Activated CD4-positive, alpha-beta T cell treated with anti-CD3 and anti-CD28 coated beads for 24 hours (primary cell): ENCODE measurements around the gene SLC46A1.

Source experiments
- DNase-seq, 2 donors: peaks; one replicate each; pipeline ENCODE4 v3.0.0-alpha.2; 2020; ENCODE audit warnings: low read depth in 2 of 2

Gene SLC46A1

GRCh38 chr17:28404007-28404406 lies 2.0 kb downstream of the SLC46A1 start:
- DNase-seq = no peak

- DNase-seq = no peak
Observed at GRCh38 chr17:28402844-28403243, 3.2 kb downstream of the SLC46A1 start.

- DNase-seq = no peak
Observed at GRCh38 chr17:28402224-28402630, 3.8 kb downstream of the SLC46A1 start.

- DNase-seq = no peak
Observed at GRCh38 chr17:28399808-28400207, 6.2 kb downstream of the SLC46A1 start.

- no peak for DNase-seq
Observed at GRCh38 chr17:28398280-28398981, 7.6 kb downstream of the SLC46A1 start.

GRCh38 chr17:28397687-28398279 lies 8.2 kb downstream of the SLC46A1 start:
- no peak for DNase-seq

- no peak for DNase-seq
Observed at GRCh38 chr17:28397275-28397674, 8.7 kb downstream of the SLC46A1 start.

- DNase-seq = no peak
Observed at GRCh38 chr17:28396635-28397239, 9.3 kb downstream of the SLC46A1 start.

- DNase-seq = no peak
Observed at GRCh38 chr17:28395968-28396367, 10.0 kb downstream of the SLC46A1 start.

GRCh38 chr17:28395426-28395825 lies 10.6 kb downstream of the SLC46A1 start:
- no peak for DNase-seq

- DNase-seq = no peak
Observed at GRCh38 chr17:28394337-28395116, 11.5 kb downstream of the SLC46A1 start.

GRCh38 chr17:28392491-28392890 lies 13.5 kb downstream of the SLC46A1 start:
- DNase-seq = no peak

GRCh38 chr17:28391401-28391800 lies 14.6 kb downstream of the SLC46A1 start:
- DNase-seq = no peak

GRCh38 chr17:28390984-28391383 lies 15.0 kb downstream of the SLC46A1 start:
- DNase-seq = no peak

- no peak for DNase-seq
Observed at GRCh38 chr17:28390563-28390962, 15.4 kb downstream of the SLC46A1 start.

- DNase-seq = no peak
Observed at GRCh38 chr17:28390141-28390540, 15.9 kb downstream of the SLC46A1 start.

GRCh38 chr17:28388106-28388505 lies 17.9 kb downstream of the SLC46A1 start:
- no peak for DNase-seq

- DNase-seq = no peak
Observed at GRCh38 chr17:28386391-28386790, 19.6 kb downstream of the SLC46A1 start.

GRCh38 chr17:28385406-28385805 lies 20.6 kb downstream of the SLC46A1 start:
- DNase-seq = no peak

GRCh38 chr17:28385037-28385400 lies 21.0 kb downstream of the SLC46A1 start:
- no peak for DNase-seq

GRCh38 chr17:28384281-28385036 lies 21.6 kb downstream of the SLC46A1 start:
- peak; percentile 46 to 51 for DNase-seq
